Stimulated activated CD8-positive, alpha-beta memory T cell treated with anti-CD3 and anti-CD28 coated beads, Interleukin-15, amount 100 ng/mL, for 24 hours (primary cell): ENCODE data around the gene PCDHGC3.
"Not testable (repeated sequence)": the region's sequence is repeated elsewhere in the genome, so short reads cannot be mapped to it uniquely, and the experiment has no call there.

Experiments used
- DNase-seq: peaks from one replicate; pipeline ENCODE4 v3.0.0-alpha.2; 2020; ENCODE audit warnings: low read depth

PCDHGC3 gene

DNA sequence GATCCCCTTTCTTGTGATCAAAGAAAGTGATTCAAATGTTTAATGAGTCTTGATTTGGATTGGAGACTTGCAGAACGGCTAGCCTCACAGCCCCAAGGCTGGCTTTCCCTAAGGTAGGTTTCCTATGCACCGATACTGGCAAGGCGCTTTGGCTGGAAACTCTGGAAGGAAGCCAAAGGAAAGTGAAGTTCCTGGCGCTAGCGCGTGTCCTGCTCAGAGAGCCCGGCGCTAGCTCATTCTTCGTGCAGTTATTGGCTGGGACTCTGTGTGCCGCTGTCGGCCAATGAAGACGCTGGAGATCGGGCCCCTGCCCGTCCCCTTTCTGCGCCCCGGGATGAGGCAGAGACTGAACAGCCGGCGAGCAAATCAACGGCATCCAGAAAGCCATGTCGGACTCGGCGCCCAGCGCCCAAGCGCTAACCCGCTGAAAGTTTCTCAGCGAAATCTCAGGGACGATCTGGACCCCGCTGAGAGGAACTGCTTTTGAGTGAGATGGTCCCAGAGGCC lies at the start of gene PCDHGC3:
TSS of gene PCDHGC3 (plus strand) at position 342 of the 507 bp plus-strand sequence. CDS start at position 493, 151 bp downstream.
- no peak for DNase-seq

DNA sequence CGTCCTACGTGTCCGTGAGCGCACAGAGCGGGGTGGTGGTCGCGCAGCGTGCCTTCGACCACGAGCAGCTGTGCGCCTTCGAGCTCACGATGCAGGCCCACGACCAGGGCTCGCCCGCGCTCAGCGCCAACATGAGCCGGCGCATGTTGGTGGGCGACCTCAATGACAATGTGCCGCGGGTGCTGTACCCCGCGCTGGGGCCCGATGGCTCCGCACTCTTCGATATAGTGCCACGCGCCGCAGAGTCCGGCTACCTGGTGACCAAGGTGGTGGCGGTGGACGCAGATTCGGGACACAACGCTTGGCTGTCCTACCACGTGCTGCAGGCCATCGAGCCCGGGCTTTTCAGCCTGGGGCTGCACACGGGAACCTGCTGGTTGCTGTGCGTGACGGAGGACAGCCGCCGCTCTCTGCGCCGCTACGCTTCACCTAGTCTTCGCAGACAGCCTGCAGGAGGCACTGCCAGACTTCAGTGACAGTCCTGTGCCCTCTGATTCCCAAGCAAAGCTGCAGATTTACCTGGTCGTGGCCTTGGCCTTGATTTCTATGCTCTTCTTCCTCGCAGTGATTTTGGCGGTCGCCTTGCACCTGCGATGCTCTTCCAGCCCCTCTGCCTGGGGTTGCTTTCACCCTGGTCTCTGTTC lies 47.9 kb upstream of the PCDHGC3 start:
- DNase-seq = no peak

DNA sequence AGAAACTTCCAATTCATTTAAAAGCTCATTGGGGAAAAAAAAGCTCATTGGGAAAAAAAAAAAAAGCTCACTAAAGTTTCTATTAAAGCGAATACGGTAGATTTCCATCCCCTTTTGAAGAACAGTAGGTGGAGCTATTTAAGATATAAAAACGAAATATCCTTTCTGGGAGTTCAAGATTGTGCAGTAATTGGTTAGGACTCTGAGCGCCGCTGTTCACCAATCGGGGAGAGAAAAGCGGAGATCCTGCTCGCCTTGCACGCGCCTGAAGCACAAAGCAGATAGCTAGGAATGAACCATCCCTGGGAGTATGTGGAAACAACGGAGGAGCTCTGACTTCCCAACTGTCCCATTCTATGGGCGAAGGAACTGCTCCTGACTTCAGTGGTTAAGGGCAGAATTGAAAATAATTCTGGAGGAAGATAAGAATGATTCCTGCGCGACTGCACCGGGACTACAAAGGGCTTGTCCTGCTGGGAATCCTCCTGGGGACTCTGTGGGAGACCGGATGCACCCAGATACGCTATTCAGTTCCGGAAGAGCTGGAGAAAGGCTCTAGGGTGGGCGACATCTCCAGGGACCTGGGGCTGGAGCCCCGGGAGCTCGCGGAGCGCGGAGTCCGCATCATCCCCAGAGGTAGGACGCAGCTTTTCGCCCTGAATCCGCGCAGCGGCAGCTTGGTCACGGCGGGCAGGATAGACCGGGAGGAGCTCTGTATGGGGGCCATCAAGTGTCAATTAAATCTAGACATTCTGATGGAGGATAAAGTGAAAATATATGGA lies 45.2 kb upstream of the PCDHGC3 start, which contains the start of gene PCDHGA12:
TSS of gene PCDHGA12 (plus strand) at position 176 of the 782 bp plus-strand sequence. CDS start at position 429, 253 bp downstream.
- DNase-seq = no peak

DNA sequence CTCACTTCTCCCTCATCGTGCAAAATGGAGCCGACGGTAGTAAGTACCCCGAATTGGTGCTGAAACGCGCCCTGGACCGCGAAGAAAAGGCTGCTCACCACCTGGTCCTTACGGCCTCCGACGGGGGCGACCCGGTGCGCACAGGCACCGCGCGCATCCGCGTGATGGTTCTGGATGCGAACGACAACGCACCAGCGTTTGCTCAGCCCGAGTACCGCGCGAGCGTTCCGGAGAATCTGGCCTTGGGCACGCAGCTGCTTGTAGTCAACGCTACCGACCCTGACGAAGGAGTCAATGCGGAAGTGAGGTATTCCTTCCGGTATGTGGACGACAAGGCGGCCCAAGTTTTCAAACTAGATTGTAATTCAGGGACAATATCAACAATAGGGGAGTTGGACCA lies 44.5 kb upstream of the PCDHGC3 start:
- DNase-seq = no peak

DNA sequence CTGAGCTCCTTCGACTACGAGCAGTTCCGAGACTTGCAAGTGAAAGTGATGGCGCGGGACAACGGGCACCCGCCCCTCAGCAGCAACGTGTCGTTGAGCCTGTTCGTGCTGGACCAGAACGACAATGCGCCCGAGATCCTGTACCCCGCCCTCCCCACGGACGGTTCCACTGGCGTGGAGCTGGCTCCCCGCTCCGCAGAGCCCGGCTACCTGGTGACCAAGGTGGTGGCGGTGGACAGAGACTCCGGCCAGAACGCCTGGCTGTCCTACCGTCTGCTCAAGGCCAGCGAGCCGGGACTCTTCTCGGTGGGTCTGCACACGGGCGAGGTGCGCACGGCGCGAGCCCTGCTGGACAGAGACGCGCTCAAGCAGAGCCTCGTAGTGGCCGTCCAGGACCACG lies 43.5 kb upstream of the PCDHGC3 start:
- not testable (repeated sequence) for DNase-seq

DNA sequence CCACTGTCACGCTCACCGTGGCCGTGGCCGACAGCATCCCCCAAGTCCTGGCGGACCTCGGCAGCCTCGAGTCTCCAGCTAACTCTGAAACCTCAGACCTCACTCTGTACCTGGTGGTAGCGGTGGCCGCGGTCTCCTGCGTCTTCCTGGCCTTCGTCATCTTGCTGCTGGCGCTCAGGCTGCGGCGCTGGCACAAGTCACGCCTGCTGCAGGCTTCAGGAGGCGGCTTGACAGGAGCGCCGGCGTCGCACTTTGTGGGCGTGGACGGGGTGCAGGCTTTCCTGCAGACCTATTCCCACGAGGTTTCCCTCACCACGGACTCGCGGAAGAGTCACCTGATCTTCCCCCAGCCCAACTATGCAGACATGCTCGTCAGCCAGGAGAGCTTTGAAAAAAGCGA lies 43.0 kb upstream of the PCDHGC3 start:
- DNase-seq = not testable (repeated sequence)

DNA sequence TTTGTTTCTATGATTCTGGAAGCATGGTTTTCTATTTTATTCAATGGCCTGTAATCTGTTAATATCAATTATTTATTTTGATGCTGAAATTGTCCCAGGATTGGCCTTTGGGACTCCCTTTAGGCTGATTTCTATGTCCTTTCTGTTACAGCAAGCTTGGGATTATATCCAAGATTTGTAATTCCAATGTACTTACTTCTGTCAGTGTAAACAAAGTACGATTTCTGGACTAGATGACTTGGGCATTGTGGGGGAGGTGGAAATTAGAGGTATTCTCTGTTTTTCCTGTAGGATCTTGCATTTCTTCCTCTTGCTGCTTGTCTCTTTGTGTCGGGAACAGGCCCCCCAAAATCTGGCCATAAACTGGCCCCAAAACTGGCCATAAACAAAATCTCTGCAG lies 41.8 kb upstream of the PCDHGC3 start:
- DNase-seq = no peak

DNA sequence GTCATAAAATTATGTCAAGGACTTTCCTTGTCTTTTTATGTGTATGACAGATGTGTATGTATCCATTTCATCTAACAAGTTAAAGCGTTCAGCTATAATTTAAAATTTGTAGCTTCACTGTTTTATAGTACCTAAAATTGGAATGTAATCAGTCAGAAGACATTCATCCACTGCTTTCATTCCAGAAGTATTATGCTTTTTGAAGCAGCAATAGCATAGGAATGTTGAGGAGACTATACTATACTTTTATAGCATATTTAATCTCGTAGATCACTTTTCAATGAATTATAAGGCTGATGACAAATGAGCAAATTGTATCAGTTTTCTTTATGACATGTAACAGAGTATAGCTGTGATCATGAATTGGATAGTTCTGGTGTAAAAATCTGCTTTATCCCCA lies 38.5 kb upstream of the PCDHGC3 start:
- DNase-seq = no peak

DNA sequence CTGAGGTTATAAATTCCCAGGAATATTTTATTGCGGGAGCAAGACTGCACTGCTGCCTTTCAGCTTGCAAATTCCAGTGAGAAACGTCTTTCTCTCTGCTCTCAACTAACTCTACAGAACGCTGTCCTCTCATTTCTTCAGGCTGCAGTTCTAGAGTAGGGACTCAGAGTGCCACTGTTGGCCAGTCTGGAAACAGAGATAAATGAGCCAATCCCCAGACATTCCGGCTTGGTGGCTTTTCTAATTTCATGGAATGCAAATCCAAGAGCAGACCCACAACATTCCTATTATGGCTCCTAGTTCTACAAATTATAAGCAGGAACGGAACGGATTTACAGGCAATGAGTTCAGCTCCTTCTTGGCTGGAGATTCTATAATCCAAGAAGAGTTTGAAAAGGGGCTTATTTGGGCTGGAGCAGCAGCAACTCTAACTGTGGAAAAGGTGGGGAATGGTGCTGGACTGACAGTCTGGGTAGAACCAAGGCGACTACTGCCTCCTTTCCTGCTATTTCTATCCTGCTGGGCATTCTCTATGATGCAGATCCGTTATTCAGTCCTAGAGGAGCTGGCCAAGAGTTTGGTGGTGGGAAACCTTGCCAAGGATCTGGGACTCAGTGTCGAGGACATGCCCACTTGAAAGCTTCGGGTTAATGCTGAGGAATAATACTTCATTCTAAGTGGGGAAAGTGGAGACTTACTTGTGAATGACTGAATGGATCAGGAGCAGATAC lies 36.2 kb upstream of the PCDHGC3 start:
- DNase-seq = no peak

DNA sequence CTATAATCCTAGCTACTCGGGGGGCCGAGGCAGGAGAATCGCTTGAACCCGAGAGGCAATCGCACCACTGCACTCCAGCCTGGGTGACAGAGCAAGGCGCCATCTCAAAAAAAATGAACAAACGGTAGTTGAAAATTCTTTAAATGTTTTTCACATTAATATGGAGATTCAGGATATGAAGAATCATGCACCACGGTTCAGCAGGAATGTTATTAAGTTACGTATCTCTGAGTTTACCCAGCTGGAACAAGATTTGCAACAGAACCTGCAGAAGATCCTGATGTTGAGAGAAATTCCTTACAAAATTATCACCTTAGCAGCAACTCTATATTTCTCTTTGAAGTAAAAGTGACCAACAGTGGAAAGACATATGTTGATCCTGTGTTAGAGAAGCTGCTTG lies 35.4 kb upstream of the PCDHGC3 start:
- DNase-seq = no peak

DNA sequence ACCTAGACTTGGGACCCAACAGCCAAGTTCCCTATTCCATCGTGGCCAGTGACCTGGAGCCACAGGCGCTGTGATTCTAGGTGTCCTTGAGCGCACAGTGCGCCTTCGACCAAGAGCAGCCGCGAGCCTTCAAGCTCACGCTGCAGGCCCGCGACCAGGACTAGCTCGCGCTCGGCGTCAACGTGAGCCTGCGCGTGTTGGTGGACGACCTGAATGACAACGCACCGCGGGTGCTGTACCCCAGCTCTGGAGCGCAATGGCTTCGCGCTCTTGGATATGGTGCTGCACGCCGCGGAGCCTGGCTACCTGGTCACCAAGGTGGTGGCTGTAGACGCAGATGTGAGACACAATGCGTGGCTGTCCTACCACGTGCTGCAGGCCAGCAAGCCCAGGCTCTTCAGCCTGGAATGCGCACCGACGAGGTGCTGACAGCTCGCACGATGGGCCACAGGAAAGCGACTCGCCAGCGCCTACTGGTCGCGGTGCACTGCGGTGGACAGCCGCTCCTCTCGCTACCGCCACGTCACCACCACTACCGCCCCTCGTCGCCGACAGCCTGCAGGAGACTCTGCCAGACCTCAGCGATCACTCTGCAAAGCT lies 34.1 kb upstream of the PCDHGC3 start:
- no peak for DNase-seq

DNA sequence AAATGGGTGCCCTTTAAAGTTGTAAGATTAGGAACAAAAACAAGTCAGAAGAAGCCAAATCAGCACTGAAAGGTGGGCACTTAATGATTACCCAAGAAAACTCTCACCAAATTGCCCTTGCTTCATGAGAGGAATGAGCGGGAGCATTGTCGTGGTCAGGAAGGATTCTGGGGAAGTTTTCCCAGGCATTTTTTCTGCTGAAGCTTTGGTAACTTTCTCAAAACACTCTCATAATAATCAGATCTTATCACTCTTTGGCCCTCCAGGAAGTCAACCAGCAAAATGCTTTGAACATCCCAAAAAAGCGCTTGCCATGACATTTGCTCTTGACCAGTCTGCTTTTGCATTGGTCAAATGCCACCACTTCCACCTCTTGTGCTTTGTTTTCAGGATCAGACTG lies 10.4 kb upstream of the PCDHGC3 start:
- no peak for DNase-seq

DNA sequence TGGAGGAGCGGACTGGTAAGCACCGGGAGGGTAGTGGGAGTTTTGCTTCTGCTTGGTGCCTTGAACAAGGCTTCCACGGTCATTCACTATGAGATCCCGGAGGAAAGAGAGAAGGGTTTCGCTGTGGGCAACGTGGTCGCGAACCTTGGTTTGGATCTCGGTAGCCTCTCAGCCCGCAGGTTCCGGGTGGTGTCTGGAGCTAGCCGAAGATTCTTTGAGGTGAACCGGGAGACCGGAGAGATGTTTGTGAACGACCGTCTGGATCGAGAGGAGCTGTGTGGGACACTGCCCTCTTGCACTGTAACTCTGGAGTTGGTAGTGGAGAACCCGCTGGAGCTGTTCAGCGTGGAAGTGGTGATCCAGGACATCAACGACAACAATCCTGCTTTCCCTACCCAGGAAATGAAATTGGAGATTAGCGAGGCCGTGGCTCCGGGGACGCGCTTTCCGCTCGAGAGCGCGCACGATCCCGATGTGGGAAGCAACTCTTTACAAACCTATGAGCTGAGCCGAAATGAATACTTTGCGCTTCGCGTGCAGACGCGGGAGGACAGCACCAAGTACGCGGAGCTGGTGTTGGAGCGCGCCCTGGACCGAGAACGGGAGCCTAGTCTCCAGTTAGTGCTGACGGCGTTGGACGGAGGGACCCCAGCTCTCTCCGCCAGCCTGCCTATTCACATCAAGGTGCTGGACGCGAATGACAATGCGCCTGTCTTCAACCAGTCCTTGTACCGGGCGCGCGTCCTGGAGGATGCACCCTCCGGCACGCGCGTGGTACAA lies 556 bp downstream of the PCDHGC3 start:
- DNase-seq = no peak

DNA sequence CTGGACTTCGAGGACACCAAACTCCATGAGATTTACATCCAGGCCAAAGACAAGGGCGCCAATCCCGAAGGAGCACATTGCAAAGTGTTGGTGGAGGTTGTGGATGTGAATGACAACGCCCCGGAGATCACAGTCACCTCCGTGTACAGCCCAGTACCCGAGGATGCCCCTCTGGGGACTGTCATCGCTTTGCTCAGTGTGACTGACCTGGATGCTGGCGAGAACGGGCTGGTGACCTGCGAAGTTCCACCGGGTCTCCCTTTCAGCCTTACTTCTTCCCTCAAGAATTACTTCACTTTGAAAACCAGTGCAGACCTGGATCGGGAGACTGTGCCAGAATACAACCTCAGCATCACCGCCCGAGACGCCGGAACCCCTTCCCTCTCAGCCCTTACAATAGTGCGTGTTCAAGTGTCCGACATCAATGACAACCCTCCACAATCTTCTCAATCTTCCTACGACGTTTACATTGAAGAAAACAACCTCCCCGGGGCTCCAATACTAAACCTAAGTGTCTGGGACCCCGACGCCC lies 1.3 kb downstream of the PCDHGC3 start:
- no peak for DNase-seq

DNA sequence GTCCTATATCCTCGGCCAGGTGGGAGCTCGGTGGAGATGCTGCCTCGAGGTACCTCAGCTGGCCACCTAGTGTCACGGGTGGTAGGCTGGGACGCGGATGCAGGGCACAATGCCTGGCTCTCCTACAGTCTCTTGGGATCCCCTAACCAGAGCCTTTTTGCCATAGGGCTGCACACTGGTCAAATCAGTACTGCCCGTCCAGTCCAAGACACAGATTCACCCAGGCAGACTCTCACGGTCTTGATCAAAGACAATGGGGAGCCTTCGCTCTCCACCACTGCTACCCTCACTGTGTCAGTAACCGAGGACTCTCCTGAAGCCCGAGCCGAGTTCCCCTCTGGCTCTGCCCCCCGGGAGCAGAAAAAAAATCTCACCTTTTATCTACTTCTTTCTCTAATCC lies 2.0 kb downstream of the PCDHGC3 start:
- DNase-seq = no peak

DNA sequence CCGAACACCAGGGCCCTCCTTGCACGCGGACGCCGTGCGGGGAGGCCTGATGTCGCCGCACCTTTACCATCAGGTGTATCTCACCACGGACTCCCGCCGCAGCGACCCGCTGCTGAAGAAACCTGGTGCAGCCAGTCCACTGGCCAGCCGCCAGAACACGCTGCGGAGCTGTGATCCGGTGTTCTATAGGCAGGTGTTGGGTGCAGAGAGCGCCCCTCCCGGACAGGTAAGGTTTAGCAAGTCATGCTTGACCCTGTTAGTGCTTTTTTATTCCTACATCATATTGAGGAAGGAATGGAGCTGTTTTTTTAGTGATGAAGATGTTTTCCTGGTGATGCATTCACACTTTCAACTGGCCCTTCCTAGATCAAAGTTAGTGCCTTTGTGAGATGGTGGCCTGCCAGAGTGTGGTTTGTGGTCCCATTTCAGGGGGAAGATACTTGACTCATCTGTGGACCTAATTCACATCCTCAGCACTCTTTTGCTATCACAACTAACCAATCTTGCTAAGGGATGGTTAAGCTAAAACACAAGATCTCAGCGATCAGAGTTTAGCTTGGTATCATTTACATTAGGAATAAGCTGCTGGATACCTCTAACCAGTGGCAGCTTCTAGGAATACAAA lies 2.7 kb downstream of the PCDHGC3 start:
- DNase-seq = no peak

DNA sequence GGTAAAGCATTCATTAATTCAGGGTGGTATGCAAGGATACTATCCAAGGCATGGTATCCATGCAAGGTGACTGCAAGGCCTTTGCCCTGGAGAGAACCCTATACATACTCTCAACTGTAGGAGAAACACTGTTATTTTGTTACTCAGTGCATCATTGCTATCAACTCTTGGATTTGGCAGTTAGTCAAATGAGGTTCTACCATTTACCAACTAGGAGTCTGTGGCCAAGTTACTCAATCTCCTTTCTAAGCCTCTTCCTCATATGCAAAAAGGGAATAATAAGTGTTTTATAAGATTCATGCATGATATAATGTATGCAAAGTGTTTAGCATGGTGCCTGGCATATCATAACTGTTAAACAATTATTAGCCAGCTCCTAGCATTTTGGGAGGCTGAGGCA lies 4.0 kb downstream of the PCDHGC3 start:
- no peak for DNase-seq

DNA sequence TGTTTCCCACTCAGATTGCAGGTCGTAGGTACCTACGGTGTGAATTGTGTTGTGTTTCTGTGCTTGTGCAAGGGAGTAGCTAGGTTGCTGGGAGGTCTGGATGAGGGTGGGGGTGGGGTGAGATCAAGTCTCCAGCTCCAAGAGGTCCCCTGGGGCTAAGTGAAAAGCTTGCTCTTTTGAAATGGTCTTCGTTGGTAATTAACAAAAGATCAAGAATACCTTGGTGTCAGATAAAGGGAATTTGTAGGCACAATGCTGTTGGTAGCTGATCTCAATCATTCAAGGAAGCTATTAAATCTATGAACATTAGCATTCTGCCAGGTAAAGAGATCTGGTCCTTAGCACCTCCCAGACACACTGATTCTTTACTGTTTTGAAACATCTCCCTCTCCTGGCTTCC lies 8.1 kb downstream of the PCDHGC3 start:
- no peak for DNase-seq

DNA sequence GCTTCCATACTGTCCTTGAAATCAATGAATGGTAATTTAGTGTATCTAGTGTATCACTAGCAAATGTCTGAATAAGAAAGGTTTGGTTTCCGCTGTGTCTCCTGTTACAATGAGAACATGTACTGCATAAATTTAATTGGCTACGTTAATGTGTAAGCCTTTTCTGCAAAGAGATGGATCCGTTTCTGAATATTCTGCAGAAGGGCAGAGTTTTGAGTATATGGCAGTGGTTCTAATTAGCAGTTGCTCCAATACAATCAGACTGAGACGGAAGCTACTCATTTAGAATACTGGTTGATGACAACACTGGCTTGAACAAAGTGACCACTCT lies 8.5 kb downstream of the PCDHGC3 start:
- no peak for DNase-seq

DNA sequence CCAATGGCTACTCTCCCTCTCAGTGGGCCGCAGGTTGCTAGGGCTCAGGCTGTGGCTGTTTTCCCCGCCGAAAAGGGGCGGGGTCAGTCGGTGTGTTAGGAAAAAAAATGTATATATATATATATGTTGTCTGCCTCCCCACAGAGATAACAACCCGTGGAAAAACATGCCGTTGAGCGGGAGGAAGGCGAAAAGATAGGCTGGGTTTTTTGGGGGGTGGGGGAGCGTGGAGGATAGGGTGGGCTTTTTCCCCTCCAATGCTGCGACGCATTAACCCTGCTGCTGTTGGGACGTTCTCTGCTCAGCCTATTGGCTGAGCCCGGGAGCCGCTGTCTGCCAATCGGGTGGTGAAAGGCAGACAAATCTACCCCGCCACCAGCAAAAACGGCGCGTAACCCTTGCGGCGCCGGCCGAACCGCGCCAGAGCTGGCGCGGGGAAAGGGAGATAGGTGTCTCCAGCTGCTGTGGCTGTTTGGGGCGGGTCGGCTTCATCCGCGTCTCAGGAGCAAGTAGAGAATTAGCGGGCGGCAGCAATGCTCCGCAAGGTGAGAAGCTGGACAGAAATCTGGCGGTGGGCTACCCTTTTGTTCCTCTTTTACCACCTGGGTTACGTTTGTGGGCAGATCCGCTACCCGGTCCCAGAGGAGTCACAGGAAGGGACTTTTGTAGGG lies 9.0 kb downstream of the PCDHGC3 start, which contains the start of gene PCDHGC4:
TSS of gene PCDHGC4 (plus strand) at position 390 of the 671 bp plus-strand sequence. CDS start at position 534, 144 bp downstream.
- no peak for DNase-seq
